ENCODE measurements around the gene LHFPL6. TPM values are rescaled to one million over a fixed set of nuclear protein-coding genes. Genes with fewer than 3 reads are reported as not detected.

Gene LHFPL6
- total and polyA plus RNA-seq, 9 of the 15 experiments (the other 6 are each of a cell fraction or from before 2014, with no cell fraction given) = 0.18 TPM; not detected in 8

GRCh38 chr13:39296193-39296592 is 306.8 kb downstream of the LHFPL6 start:
- Histone ChIP-seq H3K9ac (ENCODE audit: insufficient read depth in 1 of 2, low read depth in 2 of 2, low read length in 2 of 2) (no peak overlapping the region), H3K27me3 (ENCODE audit: control insufficient read depth in 2 of 2, insufficient read depth in 2 of 2, low read length in 2 of 2) (no peaks in the 10 kb centered on the region), H3K79me2 (ENCODE audit: control insufficient read depth, insufficient read depth, low read length) (no peaks in the 10 kb centered on the region), H3K4me2 (ENCODE audit: insufficient read depth, low read length) (no peak overlapping the region), H3K9me1 (ENCODE audit: control insufficient read depth, insufficient read depth, low read length) (no peaks in the 10 kb centered on the region), H4K20me1 (replicated peaks; ENCODE audit: control insufficient read depth, insufficient read depth, low read length) (no peaks in the 10 kb centered on the region), H3K4me1 (replicated peaks in 1 of 2; ENCODE audit: control insufficient read depth in 2 of 2, insufficient read depth in 2 of 2, low read length in 2 of 2) (no peaks in the 10 kb centered on the region), H3K27ac (ENCODE audit: extremely low read depth, low read depth, low read length) (no peak overlapping the region), H3K9me3 (replicated peaks; ENCODE audit: control insufficient read depth, insufficient read depth, low read depth, low read length) (no peaks in the 10 kb centered on the region), H3K36me3 (ENCODE audit: control insufficient read depth, insufficient read depth, low read length) (no peaks in the 10 kb centered on the region), H2AFZ (ENCODE audit: low read depth, low read length) (no peak overlapping the region), H3K4me3 (no peak overlapping the region)
- no TSS peak for BruUV-seq (replicated peaks)
- in situ Hi-C loops (cut with MboI) (no loop called here), intact Hi-C loops (cut with micrococcal nuclease) (no loop called here)
- DNase-seq (ENCODE audit: extremely low read depth in 1 of 4, low spot score in 3 of 4) (no peak), ATAC-seq (no peak), FAIRE-seq (no peak)
- POLR2A ChIA-PET = interaction anchor here (0.8 kb wide), 1 partner anchor 534 kb away, joined by 3 read pairs; no protein-coding TSS in a partner anchor
- CTCF ChIA-PET (ENCODE audit: low intra/inter-chr PET ratio) = no interaction called here
- TF ChIP-seq ATF7 (IDR thresholded peaks at IDR 0.05) (no peak), MYNN (IDR thresholded peaks at IDR 0.05) (no peak), MYNN (CRISPR knock-in tag; IDR thresholded peaks at IDR 0.05) (no peak), FOXA1 (IDR thresholded peaks at IDR 0.05; ENCODE audit: borderline replicate concordance) (no peak), CGGBP1 (CRISPR knock-in tag; IDR thresholded peaks at IDR 0.05) (no peak), SMARCB1 (IDR thresholded peaks at IDR 0.05; ENCODE audit: insufficient read length, low read depth) (no peak), LEF1 (IDR thresholded peaks at IDR 0.05) (no peak), ZNF174 (CRISPR knock-in tag; IDR thresholded peaks at IDR 0.05) (no peak), UBTF (IDR thresholded peaks at IDR 0.05; ENCODE audit: borderline replicate concordance in 1 of 2, low read depth in 2 of 2, low read length in 2 of 2) (no peak)
- TF ChIP-seq, protein P1, sequence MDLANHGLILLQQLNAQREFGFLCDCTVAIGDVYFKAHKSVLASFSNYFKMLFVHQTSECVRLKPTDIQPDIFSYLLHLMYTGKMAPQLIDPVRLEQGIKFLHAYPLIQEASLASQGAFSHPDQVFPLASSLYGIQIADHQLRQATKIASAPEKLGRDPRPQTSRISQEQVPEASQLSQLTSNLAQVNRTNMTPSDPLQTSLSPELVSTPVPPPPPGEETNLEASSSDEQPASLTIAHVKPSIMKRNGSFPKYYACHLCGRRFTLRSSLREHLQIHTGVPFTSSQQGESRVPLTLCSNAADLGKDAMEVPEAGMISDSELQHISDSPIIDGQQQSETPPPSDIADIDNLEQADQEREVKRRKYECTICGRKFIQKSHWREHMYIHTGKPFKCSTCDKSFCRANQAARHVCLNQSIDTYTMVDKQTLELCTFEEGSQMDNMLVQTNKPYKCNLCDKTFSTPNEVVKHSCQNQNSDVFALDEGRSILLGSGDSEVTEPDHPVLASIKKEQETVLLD (IDR thresholded peaks at IDR 0.05) = no peak
- no CpG with 5 or more reads among the region's 2 CpGs for WGBS (ENCODE audit: insufficient coverage, low coverage, missing lambda C conversion rate)

Other genes with a start within 250 kb of the LHFPL6 start
- 8.6 and 8.7 TPM in 2 replicates for gene COG6, start 52.5 kb upstream of the LHFPL6 start, total RNA-seq (2014; rRNA removed)
- 11.0 and 12.0 TPM in 2 replicates for gene COG6, start 52.5 kb upstream of the LHFPL6 start, total RNA-seq (2014; rRNA removed; fragmentation: Illumina TruSeq; extraction: Trizol)
- gene COG6, start 52.5 kb upstream of the LHFPL6 start, total RNA-seq (2015; rRNA removed; fragmentation: Illumina TruSeq; extraction: Trizol) = 9.2 and 9.7 TPM in 2 replicates
- 14.0 and 14.8 TPM in 2 replicates for gene COG6, start 52.5 kb upstream of the LHFPL6 start, total RNA-seq (2021)
- 20.0 and 20.9 TPM in 2 replicates for gene COG6, start 52.5 kb upstream of the LHFPL6 start, polyA plus RNA-seq (2011; rRNA removed)
- 7.5 and 9.6 TPM in 2 replicates for gene COG6, start 52.5 kb upstream of the LHFPL6 start, polyA plus RNA-seq (2014; fragmentation: Illumina TruSeq; extraction: Trizol)
- gene COG6, start 52.5 kb upstream of the LHFPL6 start, polyA plus RNA-seq (2014; fragmentation: Nextera tagmentation; extraction: Ambion mirVana) = 1 to 10 TPM; 2.6 to 4.0 TPM
- 7.6 and 8.3 TPM in 2 replicates for gene COG6, start 52.5 kb upstream of the LHFPL6 start, polyA plus RNA-seq (2014; rRNA removed)